GM11168 (cell line): Measurements from ENCODE around the gene RAMP2.

Experiments used
- in situ Hi-C: fragments of 300-500 bp; cut with MboI; formaldehyde crosslinking; loops from one replicate; pipeline ENCODE4 v1.12.0; 2022; ENCODE audit warnings: low sequenced_read_pairs; ENCODE audit not compliant: unreplicated experiment

The RAMP2 gene

GRCh38 chr17:42784811-42785592 lies 24.0 kb downstream of the RAMP2 start:
- in situ Hi-C loops = no loop called here

DNA sequence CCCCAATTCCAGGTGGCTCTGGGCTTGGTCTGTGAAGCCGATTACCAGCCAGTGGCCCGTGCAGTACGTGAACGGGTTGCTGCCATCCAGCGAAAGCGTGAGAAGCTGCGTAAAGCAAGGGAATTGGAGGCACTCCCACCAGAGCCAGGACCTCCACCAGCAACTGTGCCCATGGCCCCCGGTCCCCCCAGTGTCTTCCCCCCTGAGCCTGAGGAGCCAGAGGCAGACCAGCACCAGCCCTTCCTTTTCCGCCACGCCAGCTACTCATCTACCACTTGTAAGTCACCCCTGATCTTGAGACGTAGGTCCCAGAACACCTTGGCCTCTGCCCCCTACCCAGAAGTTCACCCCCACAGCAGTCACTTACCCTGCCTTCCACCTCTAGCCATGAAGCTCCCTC lies 26.2 kb downstream of the RAMP2 start:
- in situ Hi-C loops = no loop called here

GRCh38 chr17:42791948-42792347 lies 30.9 kb downstream of the RAMP2 start:
- in situ Hi-C loops = no loop called here

DNA sequence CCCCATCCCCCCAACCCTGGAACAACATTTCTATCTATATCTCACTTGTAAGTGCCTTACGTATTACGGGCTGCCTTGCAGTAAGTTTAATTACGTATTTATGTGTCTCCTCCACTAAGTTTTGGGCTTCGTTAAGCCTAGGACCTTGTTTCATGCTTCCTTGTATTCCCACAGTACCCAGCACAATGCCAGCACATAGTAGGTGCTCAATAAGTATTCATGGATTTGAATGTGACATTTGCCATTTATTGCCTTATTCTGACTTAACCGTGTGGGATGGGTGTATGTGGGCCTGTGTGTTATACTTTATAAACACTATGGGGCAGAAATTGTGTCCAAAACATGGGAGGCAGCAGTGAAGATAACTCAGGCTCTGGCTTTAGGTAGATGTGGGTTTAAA lies 31.5 kb downstream of the RAMP2 start:
- in situ Hi-C loops = no loop called here

GRCh38 chr17:42795061-42795460 lies 34.0 kb downstream of the RAMP2 start:
- in situ Hi-C loops = no loop called here

DNA sequence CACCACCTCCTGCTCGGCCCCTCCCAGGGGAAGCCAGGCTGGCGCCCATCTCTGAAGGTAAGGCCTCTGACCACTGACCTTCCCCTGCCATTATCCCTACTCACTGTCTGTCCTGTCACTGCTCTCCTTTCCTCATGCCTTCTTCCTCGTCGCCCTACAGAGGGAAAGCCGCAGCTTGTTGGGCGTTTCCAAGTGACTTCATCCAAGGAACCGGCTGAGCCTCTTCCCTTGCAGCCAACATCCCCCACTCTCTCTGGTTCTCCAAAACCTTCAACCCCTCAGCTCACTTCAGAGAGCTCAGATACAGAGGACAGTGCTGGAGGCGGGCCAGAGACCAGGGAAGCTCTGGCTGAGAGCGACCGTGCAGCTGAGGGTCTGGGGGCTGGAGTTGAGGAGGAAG lies 34.4 kb downstream of the RAMP2 start:
- in situ Hi-C loops = no loop called here

DNA sequence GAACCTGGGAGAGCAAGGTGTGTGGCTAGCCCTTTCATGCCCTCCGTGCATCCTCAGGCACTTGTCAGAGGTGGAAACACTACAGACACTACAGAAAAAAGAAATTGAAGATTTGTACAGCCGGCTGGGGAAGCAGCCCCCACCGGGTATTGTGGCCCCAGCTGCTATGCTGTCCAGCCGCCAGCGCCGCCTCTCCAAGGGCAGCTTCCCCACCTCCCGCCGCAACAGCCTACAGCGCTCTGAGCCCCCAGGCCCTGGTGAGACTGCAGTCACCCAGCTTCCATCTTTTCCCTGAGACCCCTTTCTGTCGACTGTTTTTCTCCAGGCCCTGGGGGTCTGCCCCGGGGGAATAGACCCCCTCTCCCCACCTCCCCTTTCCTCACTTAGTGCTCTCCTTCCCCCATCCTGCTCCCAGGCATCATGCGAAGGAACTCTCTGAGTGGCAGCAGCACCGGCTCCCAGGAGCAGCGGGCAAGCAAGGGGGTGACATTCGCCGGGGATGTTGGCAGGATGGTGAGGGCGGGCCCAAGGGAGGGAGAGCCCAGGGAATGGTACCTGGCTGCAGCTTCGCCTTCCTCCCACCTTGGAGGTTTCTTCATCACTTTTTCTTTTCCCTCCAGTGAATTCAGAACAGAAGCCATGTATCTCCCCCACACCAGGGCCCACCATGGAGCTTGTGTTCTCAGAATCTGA lies 35.2 kb downstream of the RAMP2 start:
- in situ Hi-C loops = no loop called here

DNA sequence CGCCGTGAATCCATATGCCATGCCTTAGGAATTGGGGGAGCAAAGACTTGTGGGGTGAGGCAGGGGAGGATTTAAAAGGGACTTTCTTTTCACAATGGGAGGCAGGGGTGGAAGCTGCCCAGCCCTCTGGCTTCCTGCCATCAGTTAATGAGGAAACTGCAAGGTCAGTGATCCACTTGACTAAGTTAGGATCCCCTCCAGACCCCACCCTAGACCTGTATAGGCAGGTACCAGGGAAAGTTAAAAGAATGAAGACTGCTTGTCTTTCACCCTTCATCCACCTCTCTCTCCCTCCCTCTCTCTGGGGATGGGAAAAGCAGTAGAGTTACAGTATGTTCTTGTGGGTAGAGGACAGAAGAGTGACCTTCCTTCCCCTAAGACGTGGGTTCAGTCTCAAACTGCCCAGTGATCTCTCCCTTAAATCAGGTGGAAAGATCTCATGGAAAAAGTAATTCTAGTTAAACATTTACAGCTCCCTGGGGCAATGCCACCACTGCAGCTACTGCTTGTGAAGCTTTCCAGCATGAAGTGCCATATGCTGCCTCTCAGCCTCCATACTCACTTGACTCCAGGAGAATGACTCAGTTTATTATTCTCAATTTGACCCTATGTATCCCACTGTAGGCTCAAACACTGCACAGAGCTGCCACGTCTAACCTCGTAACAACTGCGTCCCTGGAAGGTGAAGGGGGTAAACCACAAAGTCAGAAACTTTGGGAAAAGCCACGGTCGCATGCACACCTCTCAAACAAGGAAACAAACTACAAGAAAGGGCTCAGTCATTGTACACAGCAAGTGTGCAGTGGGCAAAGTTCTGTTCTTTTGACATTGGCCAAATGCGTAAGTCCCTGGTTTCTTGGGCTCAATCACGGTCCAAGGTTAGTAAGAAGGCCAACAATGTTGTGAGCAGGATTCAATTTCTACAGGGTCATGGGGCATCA lies 36.3 kb downstream of the RAMP2 start:
- in situ Hi-C loops = no loop called here

DNA sequence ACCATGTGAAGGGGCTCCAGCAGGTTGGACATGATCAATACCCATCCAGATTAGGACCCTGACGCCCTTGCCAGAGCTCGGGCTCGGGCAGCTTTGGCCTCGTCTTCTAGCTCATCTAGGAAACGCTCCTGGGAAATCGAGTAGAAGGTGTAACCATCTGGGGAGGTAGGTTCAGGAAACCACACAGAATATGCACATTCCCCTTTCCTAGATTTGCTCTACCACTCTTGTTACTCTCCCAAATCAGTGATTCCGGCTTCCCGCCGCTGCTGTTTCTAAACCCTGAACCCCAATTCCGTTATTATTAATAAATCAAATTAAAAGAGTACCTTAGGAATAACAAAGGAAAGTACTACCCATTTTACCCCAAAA lies 37.0 kb downstream of the RAMP2 start:
- in situ Hi-C loops = no loop called here

- in situ Hi-C loops = no loop called here
Measured at GRCh38 chr17:42798383-42799380, 37.7 kb downstream of the RAMP2 start, which contains the start of the genes CNTD1 and COA3. Gene CNTD1, plus strand, starts transcription at chr17:42798861. Its CDS starts 207 bp downstream, at chr17:42799068. Gene COA3, minus strand, starts transcription at chr17:42798704. Its CDS starts 23 bp downstream, at chr17:42798681.

DNA sequence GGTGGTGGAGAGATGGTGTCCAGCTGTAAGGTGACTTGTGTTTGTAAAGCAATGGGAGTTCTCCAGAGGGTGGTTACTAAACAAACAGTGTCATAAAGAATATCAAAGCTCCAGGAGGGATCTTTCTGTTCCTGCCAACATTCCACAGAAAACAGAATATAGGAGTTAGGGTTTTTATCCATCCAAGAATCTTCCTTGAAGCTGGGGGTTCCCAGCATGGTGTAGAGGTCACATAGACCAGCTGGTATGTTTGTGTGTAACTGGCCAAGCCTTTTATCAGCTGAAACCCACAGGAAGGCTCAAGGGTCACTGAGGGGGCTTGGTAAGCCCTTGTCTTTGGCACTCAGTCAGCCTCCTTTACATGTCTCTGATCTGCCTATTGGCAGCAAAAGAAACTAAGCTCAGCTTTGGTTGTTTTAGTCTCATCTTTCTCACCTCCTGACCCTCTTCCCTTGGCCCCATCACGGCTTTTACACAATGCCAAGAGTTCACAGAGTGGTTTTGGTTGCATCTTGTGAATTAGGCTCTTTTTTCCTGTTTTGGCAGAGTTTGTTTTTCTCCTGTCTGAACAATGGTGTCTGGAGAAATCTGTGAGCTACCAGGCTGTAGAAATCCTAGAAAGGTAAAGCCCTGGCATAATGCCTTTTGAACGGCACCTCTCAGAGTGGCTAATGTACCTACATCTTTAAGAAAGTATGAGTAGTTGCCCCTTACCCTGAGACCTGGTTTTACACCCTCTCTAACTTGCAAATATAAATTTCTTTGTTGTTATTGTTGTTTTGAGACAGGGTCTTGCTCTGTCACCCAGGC lies 42.3 kb downstream of the RAMP2 start:
- in situ Hi-C loops = no loop called here

- in situ Hi-C loops = no loop called here
Measured at GRCh38 chr17:42804918-42805367, 43.9 kb downstream of the RAMP2 start.

- in situ Hi-C loops = no loop called here
Measured at GRCh38 chr17:42806249-42806648, 45.2 kb downstream of the RAMP2 start.

DNA sequence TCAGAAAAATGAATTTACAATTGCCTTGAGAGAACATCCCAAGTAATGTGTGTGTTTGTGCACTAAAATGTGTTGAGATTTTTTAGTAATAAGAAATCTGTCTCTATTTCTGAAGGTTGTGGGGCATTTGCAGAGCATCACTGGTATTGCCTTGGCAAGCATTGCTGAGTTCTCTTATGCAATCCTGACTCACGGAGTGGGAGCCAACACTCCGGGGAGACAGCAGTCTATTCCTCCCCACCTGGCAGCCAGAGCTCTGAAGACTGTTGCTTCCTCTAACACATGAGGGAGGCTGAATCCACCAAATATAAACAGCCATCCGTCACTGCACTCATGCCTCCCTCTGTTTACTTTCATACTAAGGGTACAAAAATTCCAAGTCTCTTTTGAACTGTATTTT lies 48.2 kb downstream of the RAMP2 start:
- in situ Hi-C loops = no loop called here
